HEK293T (cell line): ENCODE measurements around the gene FPGS.

ENCODE experiments used
- CTCF ChIA-PET: fragments of 350-600 bp; formaldehyde crosslinking; extraction: SDS; loops from one replicate; lab custom pipeline; 2021; ENCODE audit warnings: antibody characterized with exemption, inconsistent platforms; lab: Yijun Ruan, JAX
- POLR2A ChIA-PET: fragments of 350-600 bp; formaldehyde crosslinking; extraction: SDS; loops from one replicate; lab custom pipeline; 2020; ENCODE audit warnings: antibody characterized with exemption, inconsistent platforms; lab: Yijun Ruan, JAX
- DNase-seq: peaks from one replicate; pipeline ENCODE4 v3.0.0; 2012; ENCODE audit warnings: mixed read lengths; ENCODE audit errors: extremely low spot score
- ARNT ChIP-seq: fragments of 450-650 bp; IDR thresholded peaks from 2 replicates; pipeline ENCODE4 v1.6.1; 2017; ENCODE audit warnings: mild to moderate bottlenecking
- BHLHE40 ChIP-seq: fragments of 450-650 bp; IDR thresholded peaks from 2 replicates; pipeline ENCODE4 v1.6.1; 2016; ENCODE audit warnings: mild to moderate bottlenecking, moderate library complexity, borderline replicate concordance
- CTBP1 ChIP-seq: fragments of 450-650 bp; IDR thresholded peaks from 2 replicates; pipeline ENCODE4 v1.6.1; 2016; ENCODE audit warnings: borderline replicate concordance
- ELF4 ChIP-seq: fragments of 450-650 bp; IDR thresholded peaks from 2 replicates; pipeline ENCODE4 v1.6.1; 2017; ENCODE audit warnings: antibody characterized with exemption
- FOXA1 ChIP-seq: fragments of 450-650 bp; IDR thresholded peaks from 2 replicates; pipeline ENCODE4 v1.6.1; 2016; ENCODE audit warnings: mild to moderate bottlenecking
- FOXK2 ChIP-seq: fragments of 450-650 bp; IDR thresholded peaks from 2 replicates; pipeline ENCODE4 v1.6.1; 2016; ENCODE audit warnings: mild to moderate bottlenecking
- FOXM1 ChIP-seq: fragments of 450-650 bp; IDR thresholded peaks from 2 replicates; pipeline ENCODE4 v1.6.1; 2017; ENCODE audit warnings: mild to moderate bottlenecking, borderline replicate concordance
- HDGF ChIP-seq: fragments of 450-650 bp; IDR thresholded peaks from 2 replicates; pipeline ENCODE4 v1.6.1; 2017; ENCODE audit warnings: antibody characterized with exemption, borderline replicate concordance
- L3MBTL2 ChIP-seq: fragments of 450-650 bp; conservative IDR thresholded peaks from 2 replicates; pipeline ENCODE4 v1.6.1; 2016; ENCODE audit warnings: mild to moderate bottlenecking
- LEF1 ChIP-seq: fragments of 450-650 bp; IDR thresholded peaks from 2 replicates; pipeline ENCODE4 v1.6.1; 2017; ENCODE audit warnings: mild to moderate bottlenecking, borderline replicate concordance
- NFRKB ChIP-seq: fragments of 450-650 bp; IDR thresholded peaks from 2 replicates; pipeline ENCODE4 v1.6.1; 2016; ENCODE audit warnings: mild to moderate bottlenecking, moderate library complexity
- PKNOX1 ChIP-seq: fragments of 450-650 bp; IDR thresholded peaks from 2 replicates; pipeline ENCODE4 v1.6.1; 2016
- SP1 ChIP-seq: fragments of 450-650 bp; IDR thresholded peaks from 2 replicates; pipeline ENCODE4 v1.6.1; 2017
- SUZ12 ChIP-seq: fragments of 450-650 bp; IDR thresholded peaks from 2 replicates; pipeline ENCODE4 v1.6.1; 2016; ENCODE audit warnings: mild to moderate bottlenecking
- TARDBP ChIP-seq: fragments of 450-650 bp; IDR thresholded peaks from 2 replicates; pipeline ENCODE4 v1.6.1; 2016
- ZNF384 ChIP-seq: fragments of 450-650 bp; IDR thresholded peaks from 2 replicates; pipeline ENCODE4 v1.6.1; 2016

FPGS gene

GRCh38 chr9:127847178-127847510 is 44.5 kb downstream of the FPGS start:
- ChIA-PET CTCF (no interaction called here), POLR2A (no interaction called here)
- TF ChIP-seq LEF1, result no peak
- TF ChIP-seq ZNF384, result no peak
- TF ChIP-seq FOXK2, result no peak
- no peak for TF ChIP-seq BHLHE40
- no peak for TF ChIP-seq L3MBTL2
- TF ChIP-seq FOXM1, result no peak
- TF ChIP-seq ELF4, result no peak
- no peak for TF ChIP-seq FOXA1
- no peak for TF ChIP-seq NFRKB
- TF ChIP-seq CTBP1, result no peak
- no peak for TF ChIP-seq SUZ12
- DNase-seq, result no peak

- DNase-seq, result no peak
- TF ChIP-seq TARDBP (no peak), ZNF384 (no peak), ARNT (no peak), BHLHE40 (no peak), LEF1 (no peak), SP1 (no peak), FOXM1 (no peak), L3MBTL2 (no peak), PKNOX1 (no peak), HDGF (no peak), FOXK2 (no peak), FOXA1 (no peak), SUZ12 (no peak), CTBP1 (no peak), ELF4 (no peak), NFRKB (no peak)
- ChIA-PET POLR2A (no interaction called here), CTCF (no interaction called here)
Observed at GRCh38 chr9:127847833-127848755, 45.4 kb downstream of the FPGS start.

GRCh38 chr9:127848756-127849504 is 46.2 kb downstream of the FPGS start:
- no peak for TF ChIP-seq HDGF
- TF ChIP-seq NFRKB, result no peak
- TF ChIP-seq L3MBTL2, result no peak
- no peak for TF ChIP-seq LEF1
- TF ChIP-seq PKNOX1, result no peak
- TF ChIP-seq ZNF384, result no peak
- no peak for TF ChIP-seq FOXK2
- no peak for TF ChIP-seq CTBP1
- POLR2A ChIA-PET, result no interaction called here
- CTCF ChIA-PET, result no interaction called here
- no peak for DNase-seq

- ChIA-PET CTCF (interaction anchor here (1.1 kb wide), 1 partner anchor 19 kb away, joined by 5 read pairs; no protein-coding TSS in a partner anchor), POLR2A (no interaction called here)
- DNase-seq, result no peak
- no peak for TF ChIP-seq ARNT
- no peak for TF ChIP-seq PKNOX1
- no peak for TF ChIP-seq FOXK2
- no peak for TF ChIP-seq TARDBP
- no peak for TF ChIP-seq LEF1
- no peak for TF ChIP-seq NFRKB
- no peak for TF ChIP-seq SP1
- no peak for TF ChIP-seq L3MBTL2
- TF ChIP-seq CTBP1, result no peak
- no peak for TF ChIP-seq HDGF
- TF ChIP-seq FOXA1, result no peak
- TF ChIP-seq ELF4, result no peak
- no peak for TF ChIP-seq ZNF384
- TF ChIP-seq BHLHE40, result no peak
Observed at GRCh38 chr9:127850286-127850830, 47.7 kb downstream of the FPGS start.

- ChIA-PET POLR2A (no interaction called here), CTCF (no interaction called here)
- TF ChIP-seq HDGF, result no peak
- no peak for TF ChIP-seq LEF1
- TF ChIP-seq FOXK2, result no peak
- no peak for TF ChIP-seq FOXA1
- TF ChIP-seq ELF4, result no peak
- no peak for TF ChIP-seq CTBP1
- TF ChIP-seq ZNF384, result no peak
- no peak for TF ChIP-seq L3MBTL2
- TF ChIP-seq ARNT, result no peak
- DNase-seq, result no peak
Observed at GRCh38 chr9:127852829-127853228, 50.1 kb downstream of the FPGS start.
